ENCODE results near the gene CTNNA3.

CTNNA3 gene

DNA sequence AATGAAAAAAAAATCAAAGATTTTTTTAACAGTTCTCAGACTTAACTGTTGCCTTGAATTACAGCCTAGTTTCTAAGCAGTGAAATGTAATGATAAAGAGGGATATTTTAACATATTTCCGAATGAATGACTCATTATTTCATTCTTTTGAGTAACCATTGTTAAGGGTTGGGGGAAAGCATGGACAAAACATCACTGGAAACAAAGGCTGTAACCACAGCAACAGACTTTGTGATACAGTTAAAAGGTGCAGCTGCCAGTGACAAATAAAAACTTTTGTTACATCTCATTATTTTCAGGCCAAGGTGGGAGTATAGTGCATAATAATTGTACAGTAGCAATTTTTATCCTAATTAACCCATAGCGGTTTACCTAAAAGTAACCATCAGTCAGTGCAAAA, 597.5 kb downstream of the CTNNA3 start:
- DNase-seq, result no peak

DNA sequence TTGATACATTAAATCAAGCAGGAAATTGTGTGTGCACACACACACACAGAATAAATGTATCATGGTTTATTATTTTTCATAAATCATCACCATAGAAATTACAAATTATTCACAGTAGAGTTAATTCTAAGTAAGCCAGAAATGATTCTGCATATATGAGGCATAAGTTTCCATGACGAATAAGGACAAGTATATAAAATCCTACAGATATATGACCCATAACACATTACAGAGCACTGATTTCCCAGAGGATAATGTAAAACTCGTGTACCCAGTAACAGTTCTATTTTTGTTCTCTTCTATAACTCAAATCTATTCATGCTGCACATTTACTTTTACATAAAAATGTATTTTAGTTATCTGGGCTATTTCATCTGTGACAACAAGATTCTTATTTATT, 600.5 kb downstream of the CTNNA3 start:
- DNase-seq, result no peak

DNA sequence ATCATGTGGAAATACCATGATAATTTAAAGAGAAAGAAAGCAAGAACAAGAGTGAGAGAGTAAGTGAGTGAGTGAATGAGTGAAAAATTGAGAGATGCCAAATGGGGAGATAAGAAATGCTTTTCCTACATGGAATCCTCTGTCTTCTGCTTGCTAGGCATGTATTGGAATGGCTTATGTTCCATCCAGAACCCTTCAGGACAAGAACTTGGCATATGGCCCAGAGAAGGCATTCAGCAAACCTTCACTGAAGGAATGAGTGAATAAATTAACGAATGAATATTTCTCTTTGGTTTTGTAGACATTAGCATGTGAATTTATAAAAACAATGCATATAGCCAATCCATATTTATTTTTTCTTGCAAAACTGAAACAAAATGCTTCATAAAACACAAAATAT, 608.0 kb downstream of the CTNNA3 start:
- DNase-seq, result no peak

DNA sequence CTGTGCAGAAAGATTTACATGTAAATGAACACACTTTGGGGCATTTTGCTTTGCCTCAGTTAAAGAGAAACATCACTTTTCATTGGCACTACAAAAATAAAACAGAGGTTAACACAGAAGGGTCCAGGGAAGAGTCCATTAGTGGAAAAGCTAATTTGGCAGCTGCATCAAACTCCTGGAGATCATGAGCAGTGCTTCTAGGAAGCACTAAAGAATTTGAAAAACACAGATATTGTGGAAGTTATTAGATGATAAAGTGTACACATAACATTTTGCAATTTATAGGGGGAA, 608.9 kb downstream of the CTNNA3 start:
- DNase-seq, result no peak

DNA sequence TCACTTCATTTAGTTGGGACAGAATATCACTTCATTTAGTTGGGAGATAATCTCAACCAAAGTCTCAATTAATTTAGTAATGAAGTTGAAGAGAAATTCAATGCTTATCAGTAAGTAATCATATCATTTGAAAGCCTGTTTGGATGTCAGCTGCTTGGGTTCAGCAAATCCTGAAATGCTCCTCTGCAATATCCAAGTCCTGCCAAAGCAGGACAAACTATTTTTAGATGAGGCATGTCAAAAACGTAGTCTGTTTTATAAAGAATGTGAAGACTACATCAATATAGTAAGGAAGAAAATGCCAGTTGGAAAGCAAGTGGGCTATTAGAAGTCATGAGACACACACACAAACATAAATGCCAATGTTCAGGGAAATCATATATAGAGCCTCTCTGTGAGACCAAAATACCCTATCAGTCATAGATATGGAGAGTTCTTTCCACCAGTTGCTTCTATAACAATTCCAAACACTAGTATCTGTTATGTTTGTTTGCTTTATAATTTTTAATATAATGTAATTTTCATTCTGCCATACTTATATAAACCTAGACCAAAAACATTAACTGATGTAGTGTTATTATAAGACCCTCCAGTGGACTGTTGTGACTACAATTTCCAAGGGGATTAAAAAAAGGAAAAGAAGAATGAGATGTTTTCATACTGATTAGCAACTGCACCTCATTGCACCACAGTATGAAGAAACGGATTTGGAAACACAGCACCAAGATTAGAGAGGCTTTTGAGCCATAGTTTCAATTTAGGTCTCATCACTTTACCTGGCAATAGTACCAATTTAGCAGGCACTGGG, 609.5 kb downstream of the CTNNA3 start:
- no peak for DNase-seq

DNA sequence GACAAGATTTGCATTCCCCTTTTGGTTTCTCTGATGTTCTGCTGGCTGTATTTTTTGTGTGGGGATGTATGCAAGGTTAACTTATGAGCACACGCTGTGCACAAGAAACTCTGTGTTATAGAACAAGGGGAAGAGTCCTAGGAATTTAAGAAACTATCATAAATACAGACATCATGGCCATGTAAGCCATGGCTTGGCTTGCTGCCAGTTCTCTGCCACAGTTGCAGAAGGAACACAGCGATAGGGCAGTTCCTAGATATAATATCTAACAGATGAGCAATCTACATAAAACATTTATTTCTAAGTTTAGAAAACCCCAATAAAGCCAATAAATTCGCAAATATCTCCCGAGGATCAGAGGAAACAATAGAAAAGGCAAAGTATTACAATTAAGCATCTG, 616.9 kb downstream of the CTNNA3 start:
- no peak for DNase-seq

DNA sequence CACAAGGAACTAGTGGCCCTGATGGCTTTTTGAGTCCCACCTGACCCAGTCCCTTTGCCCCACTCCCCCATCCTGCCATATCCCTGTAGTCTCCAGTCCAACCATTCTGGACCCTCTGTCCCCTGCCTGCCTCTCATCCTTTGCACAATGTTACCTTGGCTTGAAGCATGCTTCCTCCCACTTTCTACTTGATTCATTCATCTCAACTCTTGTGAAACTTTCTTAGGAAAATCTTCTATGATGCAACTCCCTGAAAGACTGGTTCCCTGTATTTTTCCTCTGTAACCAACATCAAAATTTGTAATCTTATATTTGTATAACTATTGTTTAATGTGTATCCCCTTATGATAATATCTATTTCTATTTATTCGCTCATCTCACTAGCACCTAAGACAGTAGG, 618.6 kb downstream of the CTNNA3 start:
- no peak for DNase-seq

DNA sequence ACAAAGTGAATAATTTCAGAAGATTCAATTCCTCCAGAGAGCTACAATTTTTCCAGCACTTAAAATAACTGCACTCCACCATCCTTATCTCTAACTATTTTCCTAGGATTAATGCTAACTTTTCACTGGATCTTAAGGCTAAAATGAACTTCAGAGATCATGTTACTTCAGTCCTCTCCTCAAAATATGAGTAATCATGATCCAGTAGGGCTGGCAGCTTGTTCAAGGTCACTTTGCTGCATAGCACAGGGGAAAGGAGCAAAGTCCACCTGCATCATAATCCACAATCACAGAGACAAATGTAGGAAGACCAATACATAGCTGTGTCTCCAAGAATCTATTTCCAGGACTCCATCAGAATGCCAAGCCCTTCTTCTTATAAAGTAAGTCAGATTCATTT, 619.9 kb downstream of the CTNNA3 start:
- DNase-seq, result no peak

DNA sequence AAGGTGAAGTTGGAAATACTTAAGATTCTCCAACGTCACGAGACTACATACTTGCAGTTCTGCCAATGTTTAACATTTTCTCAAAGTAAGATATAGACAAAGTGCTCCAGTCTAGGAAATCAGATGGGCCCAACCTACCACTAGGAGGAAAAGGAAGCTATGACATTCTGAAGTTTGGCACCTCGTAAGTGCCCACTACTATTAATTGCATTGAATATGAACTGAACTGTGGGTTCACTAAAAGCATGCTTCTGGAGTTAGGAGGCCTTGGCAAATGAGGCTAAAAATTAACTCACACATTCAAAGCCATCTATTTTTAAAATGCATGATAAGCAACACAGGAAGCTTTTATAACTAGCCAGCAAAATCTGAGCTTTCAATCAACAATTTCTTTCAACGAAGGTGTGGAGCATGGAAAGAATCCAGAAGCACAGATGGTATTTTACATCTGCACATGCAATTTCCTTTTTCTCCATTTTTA, 620.5 kb downstream of the CTNNA3 start:
- DNase-seq, result no peak

DNA sequence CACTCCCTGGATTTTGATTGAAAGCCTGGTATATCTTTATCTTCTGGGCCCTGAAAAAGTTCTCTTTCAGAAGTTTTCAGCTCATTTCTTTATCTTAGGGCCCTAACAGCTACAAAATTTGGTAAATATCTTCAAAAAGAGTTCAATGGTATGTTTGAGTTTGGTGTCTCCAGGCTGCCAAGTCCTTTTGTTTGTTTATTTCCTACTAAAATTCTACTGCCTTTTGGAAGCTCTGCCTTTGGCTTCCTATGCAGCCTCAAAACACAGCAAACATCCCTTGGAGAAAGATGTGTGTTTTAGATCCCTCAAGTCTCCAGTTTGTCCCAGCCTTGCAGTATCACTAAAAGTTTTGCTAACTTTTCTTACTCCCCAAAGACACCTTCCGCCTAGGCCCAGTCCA, 623.3 kb downstream of the CTNNA3 start:
- DNase-seq, result no peak

DNA sequence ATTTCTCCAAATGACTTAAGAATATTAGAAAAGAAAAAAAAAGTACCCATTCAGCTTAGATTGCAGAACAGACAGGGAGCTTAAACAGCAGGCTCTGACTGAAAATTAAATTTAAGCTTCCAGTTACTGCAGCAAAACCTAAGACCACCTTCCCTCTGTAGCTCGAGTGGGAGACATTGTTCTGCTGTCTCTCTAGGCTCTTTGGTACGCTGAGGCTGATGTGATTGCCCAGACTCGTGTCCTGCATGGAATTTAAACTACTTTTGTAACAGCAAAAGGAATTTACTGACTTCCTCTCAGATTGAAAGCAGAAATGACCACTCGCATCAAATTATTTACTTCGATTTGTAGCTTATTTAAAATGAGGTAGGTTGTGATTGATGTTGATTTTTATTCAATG, 645.6 kb downstream of the CTNNA3 start:
- DNase-seq, result no peak

DNA sequence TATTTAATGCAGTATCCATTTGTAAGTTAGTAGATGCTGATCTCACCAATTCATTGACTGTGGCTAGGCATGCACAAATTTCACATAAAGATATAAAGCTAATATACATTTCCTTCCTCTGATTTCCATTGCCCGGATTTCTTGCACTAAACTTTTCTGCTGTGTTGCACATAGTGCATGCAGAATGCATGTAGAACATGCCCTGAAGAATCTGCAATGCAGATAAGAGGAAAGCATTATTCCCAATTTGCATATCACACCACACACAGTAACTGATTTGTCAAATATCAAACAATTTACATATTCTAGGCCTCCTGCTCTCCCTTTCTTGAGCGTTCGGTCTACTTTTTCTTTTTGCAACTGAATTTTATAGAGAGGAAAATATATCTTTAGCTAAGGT, 646.0 kb downstream of the CTNNA3 start:
- no peak for DNase-seq

DNA sequence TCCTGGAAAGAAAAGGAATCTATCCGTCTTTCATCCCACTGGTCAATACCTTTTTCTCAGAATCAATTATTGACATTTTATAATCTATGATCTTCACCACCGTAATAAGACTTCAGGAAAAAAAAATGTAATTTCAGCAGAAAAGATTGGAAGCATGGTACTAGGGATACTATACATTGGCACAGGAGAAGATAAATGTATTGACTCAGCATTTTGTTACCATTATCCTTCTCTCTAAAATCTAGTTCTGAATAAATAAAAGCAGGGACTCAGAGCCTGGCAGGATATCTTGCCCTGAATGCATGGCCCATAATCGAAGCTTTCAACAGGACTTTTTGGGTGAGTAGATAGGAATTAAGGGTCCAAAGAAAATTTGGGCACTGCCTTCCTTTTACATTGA, 649.5 kb downstream of the CTNNA3 start:
- DNase-seq, result no peak

DNA sequence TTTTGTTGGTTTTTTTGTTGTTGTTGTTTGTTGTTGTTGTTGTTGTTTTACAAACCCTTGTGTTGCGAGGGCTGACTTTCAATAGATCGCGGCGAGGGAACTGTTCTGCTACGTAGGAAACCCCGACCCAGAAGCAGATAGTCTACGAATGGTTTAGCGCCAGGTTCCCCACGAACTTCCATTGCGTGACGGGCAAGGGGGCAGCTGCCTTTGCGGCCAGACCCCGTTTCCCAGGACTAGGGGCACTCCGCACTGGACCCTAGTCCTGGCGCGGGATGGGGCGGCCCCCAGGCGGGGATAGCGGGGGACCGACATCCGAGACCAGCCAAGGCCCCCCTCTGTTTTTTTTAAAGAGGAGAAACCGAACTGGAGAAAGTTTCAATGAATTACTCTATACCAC, 650.6 kb downstream of the CTNNA3 start:
- DNase-seq, result no peak

DNA sequence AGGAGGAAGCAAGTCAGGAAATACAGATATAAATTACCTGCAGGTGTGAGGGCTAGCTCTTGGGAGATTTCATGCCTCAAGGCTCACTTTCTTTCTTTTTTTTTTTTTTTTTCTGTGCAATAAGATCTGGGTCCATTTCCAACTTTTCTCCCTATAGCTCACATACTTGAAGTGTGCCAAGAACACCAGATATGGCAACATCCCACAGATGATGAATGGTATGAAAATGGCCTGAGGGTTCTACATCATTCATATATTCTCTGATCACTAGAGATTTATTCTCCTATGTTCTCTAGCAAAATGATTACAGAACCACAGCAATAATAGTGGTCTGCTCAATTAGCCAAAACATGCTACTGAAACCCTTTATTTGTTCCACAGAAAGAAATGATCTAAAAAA, 653.0 kb downstream of the CTNNA3 start:
- no peak for DNase-seq

DNA sequence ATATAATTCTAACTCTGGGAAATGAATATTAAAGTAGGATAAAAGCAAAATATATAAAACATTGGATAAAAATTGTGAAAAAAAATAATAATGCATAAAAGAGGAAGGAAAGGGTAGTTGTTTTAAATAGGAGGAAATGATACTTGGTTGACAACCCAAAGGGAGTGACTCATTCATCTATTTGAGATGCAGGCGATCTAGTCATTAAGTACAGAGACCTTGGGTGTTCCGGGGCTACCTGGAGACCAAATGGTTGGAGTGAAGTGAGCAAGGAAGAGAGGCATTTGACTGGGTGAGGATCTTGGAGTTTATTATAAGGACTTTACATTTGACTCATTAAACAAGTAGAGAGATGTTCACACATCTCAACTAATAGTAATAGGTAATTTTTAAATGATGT, 659.2 kb downstream of the CTNNA3 start:
- DNase-seq, result no peak

DNA sequence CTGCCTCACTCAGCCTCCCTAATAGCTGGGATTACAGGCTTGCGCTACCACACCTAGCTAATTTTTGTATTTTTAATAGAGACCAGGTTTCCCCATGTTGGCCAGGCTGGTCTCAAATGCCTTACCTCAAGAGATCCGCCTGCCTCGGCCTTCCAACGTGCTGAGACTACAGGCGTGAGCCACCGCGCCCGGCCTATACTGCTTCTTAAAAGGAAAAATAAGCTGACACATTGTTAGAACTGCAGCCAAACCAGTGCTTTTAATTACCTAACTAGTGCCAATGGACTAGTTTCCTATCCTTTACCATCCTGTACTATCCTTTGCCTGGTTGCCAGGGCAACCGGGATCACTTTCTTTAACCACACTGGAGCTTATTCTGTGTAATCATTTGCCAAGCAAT, 662.1 kb downstream of the CTNNA3 start:
- DNase-seq, result no peak

DNA sequence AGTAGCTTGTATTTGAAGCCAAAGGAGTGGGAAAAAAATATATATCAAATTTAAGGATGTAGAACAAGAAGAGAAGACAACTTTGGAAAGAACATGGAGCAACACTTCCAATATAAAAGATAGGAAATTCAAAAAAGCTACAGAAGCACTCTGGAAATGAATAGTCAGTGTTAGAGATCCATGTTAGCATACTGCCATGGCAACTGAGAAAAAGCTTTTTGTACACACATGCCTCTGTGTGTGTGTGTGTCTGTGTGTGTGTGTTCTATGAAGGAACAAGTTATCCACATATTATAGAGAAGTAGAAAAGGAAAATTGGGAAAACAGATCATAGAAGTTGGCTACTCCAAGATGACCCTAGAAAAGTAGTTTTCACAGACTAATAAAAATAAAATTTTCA, 673.9 kb downstream of the CTNNA3 start:
- DNase-seq, result no peak

DNA sequence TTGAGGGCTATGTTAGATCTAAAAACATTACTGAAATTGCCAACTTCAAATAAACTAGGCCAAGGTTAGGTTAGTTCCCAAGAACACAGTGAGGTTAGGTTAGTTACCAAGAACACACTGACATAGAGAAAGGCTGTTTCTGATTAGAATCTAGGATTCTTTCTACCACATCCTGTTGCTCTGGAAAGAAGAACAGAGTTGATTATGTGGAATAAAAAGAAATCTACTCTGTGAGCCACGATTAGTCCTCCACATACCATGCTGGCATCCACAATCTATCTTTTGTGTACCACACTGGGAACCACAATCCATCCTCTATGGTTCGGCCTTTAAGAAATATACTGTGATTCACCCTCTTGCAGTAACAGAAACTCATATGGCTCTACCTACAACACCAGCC, 678.8 kb downstream of the CTNNA3 start:
- DNase-seq, result no peak

DNA sequence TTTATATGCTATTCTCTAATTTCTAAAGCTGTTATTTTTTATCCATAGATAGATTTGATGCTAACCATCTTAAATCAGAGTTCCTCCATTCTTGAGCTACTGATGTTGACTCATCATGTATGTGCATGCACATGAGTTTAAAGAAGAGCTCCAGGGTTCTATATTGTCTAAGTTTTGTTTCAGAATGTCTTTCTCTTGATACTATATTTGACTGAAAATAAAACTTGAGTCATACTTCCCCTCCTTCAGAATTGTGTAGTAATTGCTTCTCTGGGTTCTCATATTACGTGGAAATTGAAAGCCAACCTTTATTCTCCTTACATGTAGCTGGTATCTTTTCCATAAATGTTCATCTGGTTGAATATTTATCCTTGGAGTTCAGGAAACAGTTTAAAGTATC, 680.8 kb downstream of the CTNNA3 start:
- DNase-seq, result no peak

DNA sequence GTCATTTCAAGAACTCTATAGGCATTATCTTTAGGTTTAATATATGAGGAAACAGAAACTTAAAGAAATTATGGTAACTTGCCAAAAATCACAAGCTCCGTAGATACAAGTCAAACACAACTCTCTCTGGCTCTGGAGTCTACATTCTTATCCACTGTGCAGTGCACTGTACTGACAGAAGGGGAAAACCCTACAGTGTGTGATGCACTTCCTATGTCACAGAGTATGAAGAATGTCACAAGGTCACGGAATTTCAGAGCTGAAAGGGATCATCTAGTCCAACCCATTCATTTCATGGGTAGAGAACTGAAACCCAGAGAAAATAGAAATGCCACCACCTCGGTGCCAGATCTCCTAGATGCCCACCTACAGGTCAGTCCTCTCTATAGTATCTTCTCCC, 684.0 kb downstream of the CTNNA3 start:
- DNase-seq, result no peak

DNA sequence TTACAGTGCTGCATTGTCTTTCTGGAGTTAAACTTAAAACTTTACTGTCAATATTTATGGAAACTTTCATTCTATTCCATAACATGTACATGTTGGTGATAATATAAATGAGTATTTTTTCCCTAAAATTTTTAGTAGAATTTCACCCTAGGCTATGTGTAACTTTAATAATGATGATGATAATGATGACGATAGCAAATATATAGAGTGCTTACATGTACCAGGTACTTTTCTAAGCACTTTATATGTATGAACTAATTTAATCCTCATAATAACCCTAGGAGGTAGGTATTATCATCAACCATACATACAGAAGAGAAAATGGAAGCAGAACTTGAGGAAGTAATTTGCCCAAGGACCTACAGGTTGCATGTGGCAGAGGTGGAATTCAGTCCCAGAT, 684.5 kb downstream of the CTNNA3 start:
- DNase-seq, result no peak

DNA sequence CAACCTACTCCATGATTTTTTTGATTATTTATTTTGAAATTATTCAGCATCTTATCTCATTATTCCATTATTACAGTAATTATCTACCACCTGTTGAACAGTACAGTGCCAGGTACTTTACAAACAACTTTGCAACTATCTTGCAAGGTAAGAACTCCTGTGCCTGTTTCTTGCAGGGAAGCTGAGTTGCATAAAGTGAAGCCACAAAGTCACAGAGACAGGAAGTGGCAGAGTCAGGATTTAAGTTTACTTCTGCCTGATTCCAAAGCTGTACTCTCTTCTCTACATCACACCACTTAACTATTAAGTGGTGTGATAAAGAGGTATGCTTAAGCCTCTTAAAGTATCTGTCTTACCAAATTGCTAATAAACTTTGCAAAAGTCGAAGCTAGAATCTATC, 690.0 kb downstream of the CTNNA3 start:
- no peak for DNase-seq

DNA sequence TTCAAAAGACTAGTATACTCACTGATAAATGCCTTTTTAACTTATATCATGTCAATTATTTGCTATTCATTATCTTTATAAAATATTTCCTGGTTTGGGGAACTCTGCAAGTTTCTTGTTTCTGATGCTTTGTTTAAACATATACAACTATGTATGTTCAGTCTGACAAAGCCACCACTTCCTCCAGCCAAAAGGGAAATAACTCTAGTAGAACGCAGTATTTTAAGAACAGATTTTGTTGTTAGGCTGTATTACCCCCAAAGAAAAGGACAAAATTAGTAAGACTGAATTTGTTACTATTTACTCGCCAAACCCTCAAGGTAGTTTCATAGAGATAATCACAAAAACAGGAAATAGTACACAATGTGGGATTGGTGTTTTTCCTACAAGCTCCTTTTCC, 691.3 kb downstream of the CTNNA3 start:
- DNase-seq, result no peak

DNA sequence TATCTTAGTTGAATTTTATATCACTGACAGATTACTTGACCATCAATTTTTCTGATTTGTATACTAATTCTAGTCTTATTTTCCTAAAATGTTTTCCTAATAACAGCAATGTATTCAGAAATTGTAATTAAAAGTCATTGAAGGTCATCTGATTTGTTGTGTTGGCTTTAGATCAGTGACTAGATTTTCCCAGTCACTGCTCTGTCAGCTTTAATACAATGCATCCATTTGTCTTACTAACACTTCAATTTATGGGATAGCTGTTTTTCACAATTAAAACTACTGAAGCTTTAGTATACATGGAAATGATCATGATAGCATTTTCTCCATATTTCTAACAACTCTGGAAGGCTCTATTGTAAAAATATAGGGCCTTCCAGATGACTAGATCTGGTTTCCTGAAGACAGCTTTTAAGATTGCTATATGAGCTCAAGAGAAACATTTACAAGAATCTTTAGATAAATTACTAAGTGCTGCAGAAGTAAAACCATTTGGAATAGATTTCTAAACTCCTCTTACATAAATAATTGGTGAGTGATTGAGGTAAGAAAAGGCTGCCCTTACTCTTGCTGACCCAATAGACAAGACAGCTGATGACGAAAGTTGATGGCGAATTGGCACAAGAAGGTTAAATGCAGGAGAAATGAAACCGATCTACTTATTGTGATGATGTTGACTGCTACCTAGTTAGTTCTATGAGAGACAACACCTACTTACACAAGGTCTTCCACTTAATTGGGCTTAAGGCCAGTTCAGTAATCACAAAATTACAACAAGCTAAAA, 696.0 kb downstream of the CTNNA3 start:
- no peak for DNase-seq
